HG03469 (cell line): ENCODE results near the gene KCNQ1.
"Not testable (repeated sequence)": the region's sequence is repeated elsewhere in the genome, so short reads cannot be mapped to it uniquely, and the experiment has no call there.

Experiments
- ATAC-seq: cut with Tn5 transposase; IDR thresholded peaks from one replicate; pipeline ENCODE4 v1.9.1; 2021; ENCODE audit warnings: mild to moderate bottlenecking, moderate library complexity, moderate number of reproducible peaks; ENCODE audit not compliant: unreplicated experiment

KCNQ1 gene

DNA sequence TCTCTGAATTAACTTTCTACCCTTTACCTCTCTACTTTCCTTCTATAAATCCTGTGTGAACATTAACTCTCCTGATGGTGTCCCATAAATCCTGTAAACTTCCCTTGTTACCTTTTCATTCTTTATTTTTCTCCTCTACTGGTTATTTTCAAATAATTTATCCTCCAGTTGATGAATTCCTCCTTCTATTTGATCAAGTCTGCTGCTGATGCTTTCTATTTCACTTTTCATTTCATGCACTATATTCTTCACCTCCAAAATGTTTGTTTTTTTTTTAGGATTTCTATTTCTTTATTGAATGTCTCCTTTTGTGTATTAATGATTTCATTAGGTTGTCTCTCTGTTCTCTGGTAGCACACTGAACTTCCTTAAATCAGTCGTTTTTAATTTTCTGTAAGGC lies 186.4 kb downstream of the KCNQ1 start:
- no peak for ATAC-seq

DNA sequence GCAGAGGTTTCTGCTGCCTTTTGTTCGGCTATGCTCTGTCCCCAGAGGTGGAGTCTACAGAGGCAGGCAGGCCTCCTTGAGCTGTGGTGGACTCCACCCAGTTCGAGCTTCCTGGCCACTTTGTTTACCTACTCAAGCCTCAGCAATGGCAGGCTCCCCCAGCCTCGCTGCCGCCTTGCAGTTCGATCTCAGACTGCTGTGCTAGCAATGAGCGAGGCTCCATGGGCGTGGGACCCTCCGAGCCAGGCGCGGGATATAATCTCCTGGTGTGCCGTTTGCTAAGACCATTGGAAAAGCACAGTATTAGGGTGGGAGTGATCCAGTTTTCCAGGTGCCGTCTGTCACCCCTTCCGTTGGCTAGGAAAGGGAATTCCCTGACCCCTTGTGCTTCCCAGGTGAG lies 195.0 kb downstream of the KCNQ1 start:
- not testable (repeated sequence) for ATAC-seq

DNA sequence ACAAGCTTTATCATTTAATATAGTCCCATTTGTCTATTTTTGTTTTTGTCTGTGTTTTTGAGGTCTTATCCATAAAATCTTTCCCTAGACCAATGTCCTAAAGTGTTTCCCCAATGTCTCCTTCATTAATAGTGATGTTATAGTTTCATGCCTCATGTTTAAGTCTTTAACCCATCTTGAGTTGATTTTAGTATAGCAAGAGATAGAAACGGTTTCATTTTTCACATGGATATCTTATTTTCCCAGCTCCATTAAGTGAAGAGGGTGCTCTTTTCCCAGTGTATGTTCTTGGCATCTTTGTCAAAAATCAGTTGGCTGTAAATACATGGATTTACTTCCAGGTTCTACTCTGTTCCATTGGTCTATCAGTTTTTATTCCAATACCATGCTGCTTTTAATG lies 196.8 kb downstream of the KCNQ1 start:
- no peak for ATAC-seq

DNA sequence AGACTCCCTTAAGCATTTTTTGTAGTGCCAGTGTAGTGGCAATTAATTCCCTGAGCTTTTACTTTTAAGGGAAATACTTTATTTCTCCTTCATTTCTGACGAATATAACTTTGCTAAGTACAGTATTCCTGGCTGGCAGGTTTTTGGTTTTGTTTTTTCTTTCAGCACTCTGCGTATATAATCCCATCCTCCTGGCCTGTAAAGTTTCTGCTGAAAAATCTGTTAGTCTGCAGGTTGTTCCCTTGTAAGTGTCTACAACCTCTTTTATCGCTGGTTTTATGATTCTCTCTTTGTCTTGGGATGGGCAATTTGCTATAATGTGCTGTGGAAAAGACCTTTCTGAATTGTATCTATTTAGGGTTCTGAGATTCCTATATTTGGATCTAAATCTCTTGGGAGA lies 198.9 kb downstream of the KCNQ1 start:
- ATAC-seq: no peak

DNA sequence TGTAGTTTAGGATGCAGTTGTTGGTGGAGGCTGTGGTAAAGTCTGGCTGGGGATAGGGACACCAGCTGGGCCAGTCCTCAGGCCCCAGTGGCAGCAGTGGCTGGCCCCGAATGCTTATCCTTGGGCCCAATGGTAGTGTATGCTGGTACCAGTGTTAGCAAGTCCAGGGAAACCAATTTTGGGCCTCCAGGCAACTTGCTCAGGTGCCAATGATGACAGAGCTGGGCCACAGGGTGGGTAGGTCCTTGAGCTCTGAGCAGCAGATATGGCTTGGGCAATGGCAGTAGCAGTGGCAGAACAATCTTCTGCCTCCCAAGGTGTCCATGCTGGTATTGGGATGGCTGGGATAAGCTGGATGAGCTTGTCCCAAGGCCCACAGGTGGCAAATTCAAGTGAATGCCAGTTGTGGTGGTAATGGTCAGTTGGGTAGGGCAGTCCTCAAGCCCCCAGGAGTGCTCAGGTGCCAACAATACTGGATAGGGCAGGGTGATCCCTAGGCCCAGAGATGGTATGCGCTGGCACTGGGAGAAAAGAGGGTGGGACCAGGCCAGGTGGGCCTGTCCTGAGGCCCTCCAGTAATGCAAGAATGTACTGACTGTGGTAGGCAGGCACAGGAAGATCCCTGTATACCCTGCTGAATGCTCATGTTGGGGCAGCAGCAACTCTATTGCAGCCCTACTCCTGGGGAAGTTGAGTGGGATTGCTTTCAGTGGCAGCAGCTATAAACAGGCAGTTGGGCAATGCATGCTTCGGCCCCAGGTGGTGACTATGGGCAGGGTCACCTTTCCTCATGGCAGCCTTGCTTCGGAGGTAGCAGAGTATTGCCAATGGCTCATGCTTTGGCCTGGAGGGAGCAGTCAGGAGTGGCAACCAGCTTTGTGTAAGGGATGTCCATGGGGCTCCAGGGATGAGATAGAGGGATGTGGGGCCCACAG lies 200.3 kb downstream of the KCNQ1 start:
- ATAC-seq: no peak

DNA sequence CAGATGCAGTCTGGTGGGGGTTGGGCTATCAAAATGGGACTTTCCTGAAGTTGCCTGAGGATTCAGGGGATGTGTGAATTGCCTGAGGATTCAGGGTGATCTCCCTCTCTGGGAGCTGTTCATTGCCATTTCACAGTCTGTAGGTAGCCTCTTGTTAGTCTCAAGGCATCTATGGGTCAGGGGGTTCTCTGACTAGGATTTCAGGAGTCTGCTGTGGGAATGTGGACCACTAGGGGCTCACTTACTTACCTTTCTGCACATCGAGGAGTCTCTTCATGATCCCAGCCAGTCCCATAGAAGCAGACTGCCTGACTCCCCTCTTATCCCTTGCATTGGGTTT lies 200.9 kb downstream of the KCNQ1 start:
- ATAC-seq: no peak

DNA sequence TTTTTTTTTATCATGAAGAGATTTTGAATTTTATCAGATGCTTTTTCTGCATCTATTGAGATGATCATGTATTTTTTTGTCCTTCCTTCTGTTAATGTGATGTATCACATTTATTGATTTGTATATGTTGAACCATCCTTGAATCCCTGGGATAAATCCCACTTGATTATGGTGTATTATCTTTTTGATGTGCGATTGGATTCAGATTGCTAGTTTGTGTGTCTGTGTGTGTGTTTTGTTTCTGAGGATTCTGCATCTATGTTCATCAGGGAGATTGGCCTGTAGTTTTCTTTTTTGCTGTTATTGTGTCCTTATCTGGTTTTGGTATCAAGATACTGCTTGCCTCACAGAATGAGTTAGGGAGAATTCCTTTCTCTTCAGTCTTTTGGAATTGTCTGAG lies 202.4 kb downstream of the KCNQ1 start:
- no peak for ATAC-seq

DNA sequence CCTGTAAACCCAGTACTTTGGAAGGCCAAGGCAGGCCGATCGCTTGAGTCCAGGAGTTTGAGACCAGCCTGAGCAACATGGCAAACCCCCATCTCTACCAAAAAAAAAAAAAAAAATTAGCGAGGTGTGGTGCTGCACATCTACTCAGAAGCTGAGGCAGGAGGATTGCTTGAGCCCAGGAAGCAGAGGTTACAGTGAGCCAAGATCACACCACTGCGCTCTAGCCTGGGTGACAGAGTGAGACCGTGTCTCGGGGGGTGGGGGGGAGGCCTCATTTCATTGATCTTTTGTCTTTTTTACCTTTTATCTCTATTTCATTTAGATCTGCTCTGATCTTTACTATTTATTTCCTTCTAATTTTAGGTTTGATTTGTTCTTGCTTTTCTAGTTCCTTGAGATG lies 203.1 kb downstream of the KCNQ1 start:
- no peak for ATAC-seq

DNA sequence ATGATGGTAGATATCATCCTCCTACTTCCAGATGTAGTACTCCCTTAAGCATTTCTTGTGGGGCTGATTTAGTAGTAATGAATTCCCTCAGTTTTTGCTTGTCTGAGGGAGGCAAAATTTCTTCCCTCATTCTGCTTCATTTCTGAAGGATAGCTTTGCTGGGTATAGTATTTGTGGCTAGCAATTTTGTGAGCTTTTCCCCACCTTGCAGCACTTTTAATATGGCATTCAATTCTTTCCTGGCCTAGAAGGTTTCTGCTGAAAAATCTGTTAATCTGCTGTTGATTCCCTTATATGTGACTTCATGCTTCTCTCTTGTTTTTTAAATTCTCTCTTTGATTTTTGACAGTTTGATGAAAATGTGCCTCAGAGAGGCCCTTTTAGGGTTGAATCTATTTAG lies 204.6 kb downstream of the KCNQ1 start:
- ATAC-seq: no peak

DNA sequence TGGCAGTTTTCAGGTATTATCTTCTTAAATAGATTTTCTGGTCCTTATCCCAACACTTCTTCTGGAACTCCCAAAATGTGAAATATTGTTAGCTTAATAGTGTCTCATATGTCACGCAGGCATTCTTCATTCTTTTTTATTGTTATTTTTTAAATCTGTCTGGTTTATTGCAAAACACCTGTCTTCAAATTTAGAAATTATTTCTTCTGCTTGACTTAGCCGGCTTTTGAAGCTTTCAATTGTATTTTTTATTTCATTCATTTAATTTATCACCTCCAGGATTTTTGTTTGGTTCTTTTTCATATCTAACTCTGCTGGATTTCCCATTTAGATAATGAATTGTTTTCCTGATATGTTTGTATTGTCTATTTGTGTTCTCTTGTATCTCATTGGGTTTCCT lies 205.0 kb downstream of the KCNQ1 start:
- ATAC-seq: no peak

DNA sequence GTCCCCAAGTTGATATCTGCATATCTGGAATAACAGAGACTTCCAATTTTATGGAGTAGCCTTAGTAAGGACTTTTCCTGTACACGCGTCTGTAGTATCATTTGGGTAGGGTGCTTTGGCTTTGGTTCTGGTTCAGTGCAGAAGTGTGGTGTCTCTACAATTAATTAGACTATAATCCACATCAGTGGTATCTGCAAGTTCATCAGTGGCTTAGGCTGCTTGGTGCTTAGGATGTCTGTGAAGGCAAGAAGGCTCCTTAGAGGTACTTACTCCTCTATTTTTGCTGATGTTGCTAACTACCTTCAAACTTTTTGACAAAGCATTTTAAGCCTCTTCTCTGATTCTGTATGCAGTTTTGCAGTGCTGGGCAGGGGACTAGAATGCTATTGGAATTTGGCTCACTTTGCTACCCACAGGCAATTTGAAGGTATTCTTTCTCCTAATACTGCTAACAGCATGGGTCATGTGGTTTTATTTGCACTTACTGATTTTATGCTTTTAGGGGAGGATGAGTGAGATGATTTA lies 205.6 kb downstream of the KCNQ1 start:
- no peak for ATAC-seq

DNA sequence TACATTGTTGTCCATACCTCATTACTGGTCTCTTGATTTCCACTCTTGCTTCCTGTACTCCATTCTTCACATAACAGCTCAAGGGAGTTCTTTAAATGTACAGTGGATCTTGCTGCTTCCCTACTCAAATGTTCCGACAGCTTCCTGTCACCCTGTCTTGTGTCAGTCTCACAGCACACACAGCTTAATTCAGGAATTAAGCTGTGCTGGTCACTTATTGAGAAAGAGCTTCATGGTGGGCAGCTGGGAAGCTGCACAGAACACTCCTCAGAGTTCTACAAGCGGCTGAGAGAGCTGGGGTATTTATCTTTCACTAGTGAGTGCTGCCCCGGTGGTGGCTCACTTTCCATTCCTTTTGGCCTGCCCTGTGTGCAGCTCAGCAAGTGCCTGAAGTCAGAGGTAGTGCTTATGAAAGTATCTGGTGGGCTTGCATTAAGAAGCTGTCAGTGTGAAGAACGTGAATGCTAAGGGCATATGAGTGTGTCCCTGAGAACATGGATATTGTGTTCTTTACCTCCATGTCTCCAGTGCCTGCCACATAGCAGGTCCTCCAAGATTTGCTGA lies 206.3 kb downstream of the KCNQ1 start:
- no peak for ATAC-seq

DNA sequence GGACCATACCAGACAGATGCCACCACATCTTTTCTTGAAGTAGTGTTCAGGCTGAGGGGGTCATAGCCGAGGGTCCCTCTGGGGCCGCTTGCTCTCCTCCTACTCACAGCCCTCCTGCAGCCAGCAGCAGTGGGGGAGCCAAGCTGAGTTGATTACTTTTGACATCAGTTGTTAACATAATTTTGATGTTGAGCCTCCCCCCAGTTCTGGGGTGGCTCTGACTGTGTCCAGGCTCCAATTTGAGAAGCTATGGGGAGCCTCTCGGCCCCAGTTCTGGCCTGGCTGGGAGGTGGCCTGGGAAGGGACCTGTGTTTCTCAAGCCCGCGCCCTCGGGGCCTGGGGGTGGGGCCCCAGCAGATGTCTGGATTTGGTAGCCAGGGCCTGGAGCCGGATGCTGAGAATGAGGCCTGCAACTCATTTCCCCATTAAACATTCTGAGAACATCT lies 207.0 kb downstream of the KCNQ1 start:
- no peak for ATAC-seq

DNA sequence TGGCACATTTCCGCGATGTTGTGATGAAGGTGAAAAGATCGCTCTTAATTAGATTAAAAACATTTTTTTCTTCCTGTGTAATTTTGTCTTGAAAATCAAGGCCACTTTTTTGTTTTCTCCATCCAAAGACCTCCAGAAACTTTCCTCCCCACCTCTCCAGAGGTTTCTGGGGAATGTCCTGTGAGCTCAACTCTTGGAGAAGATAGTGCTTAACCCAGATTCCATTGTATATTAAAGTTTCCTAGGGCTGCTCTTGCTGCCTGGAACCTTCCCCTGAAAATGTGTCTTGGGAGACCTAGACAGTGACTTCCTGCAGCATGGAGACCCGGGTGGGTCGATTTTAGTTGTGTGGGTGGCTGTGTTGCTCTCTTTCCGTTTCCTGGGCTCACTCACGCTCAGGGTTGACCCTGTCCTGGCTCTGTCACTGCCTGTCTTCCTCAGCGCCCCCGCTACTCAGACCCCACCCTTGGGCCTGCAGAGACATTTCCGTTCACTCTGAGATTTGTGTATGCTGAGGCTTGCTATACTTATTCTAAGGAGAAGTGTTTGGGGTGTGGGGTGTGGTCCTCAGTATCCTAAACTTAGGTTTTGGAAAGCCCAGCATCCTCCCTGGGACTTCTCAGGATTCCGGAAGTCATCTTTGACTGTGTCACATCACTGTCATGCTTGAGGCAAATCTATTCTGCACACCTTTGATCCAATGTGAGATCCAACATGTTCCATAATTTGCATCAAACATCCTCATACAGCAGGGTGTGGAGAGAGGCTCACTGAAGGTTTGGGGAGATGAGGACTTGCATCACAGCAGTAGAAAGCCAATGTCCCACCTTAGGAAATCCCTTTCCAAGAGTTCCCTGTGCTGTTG lies 207.8 kb downstream of the KCNQ1 start:
- no peak for ATAC-seq

DNA sequence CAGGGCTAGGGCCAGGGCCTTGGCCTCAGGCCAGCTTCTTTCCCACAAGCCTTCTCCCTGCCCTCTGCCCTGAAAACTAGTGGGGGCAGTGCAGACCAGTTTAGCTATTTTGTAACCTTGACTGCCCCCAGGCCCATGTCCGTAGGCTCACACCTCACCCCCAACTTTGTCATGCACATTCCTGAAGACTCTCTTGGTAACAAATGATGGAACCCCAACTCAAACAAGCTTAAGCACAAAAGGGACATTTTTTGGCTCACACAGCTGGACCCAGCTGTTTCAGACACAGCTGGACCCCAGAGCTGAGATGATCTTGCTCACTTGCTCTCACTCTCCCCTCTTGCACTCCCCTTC lies 208.4 kb downstream of the KCNQ1 start:
- no peak for ATAC-seq

DNA sequence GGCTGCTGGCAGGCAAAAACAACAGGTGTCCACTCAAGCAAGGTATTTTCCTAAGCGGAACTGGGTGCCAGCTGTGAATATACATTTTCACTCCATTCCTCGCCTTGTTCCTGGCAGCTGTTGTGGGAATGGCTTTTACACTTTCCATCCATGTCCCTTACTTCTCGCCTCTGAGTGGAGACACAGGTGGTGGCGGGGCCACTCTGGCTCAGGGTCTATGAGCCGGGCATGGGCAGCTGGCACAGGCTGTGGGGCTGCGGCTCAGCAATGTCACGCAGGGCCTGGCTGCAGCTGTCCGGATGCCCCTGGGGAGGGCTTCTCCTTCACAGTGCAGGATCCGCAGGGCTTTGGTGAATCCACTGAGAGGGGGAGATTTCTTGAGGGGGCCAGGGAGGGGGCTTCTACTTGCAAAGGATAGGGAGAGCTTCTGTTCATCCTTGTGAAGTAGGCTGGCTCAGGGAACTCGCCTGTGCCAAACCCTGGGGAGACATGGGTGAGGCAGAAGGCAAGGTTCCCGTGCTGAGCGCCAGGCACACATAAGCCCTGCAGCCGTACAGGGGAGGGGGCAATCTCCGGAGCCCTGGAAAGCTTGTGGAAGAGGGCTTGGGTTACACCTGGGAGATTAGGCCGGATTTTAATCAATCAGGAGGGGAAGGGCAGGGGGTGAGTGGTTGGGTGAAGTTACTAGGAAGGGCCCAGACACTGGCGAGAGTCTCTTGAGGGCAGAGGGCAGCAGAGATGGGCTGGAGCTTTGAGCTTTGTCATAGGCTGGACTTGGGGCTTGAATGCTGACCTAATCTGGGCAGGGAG lies 209.3 kb downstream of the KCNQ1 start:
- ATAC-seq: no peak

DNA sequence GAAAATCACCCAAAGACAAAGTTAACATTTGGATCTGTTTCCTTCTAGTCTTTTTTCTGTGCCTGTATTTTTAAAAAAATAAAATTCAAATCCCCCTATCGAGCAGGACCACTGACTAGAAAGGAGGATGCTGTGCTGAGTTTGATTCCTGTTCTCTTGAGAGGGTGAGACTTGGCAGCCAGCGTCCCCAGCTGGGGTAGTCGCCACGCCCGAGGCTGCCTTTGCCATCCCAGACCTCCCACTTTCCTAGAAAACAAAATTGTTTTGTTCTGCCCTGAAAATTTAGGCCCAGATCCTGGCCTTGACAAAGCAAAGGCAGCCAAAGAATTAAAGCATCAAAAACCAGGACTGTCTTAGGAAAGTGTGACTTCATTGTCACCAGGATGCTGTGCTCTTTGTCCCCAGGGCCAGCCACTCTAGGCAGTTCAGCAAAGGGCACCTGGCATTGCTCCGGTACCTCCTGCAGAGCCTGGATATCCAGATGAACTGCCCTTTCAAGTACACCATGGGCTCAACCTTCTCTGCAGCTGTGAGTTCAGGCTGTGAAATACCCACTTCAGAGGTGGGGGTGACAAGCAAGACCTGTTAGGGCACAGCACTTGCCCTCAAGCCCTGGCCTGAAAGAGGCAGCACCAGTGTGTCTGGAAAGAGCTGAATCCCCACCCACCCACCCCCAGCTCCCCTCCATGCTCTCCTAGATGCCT lies 210.4 kb downstream of the KCNQ1 start:
- ATAC-seq: no peak

DNA sequence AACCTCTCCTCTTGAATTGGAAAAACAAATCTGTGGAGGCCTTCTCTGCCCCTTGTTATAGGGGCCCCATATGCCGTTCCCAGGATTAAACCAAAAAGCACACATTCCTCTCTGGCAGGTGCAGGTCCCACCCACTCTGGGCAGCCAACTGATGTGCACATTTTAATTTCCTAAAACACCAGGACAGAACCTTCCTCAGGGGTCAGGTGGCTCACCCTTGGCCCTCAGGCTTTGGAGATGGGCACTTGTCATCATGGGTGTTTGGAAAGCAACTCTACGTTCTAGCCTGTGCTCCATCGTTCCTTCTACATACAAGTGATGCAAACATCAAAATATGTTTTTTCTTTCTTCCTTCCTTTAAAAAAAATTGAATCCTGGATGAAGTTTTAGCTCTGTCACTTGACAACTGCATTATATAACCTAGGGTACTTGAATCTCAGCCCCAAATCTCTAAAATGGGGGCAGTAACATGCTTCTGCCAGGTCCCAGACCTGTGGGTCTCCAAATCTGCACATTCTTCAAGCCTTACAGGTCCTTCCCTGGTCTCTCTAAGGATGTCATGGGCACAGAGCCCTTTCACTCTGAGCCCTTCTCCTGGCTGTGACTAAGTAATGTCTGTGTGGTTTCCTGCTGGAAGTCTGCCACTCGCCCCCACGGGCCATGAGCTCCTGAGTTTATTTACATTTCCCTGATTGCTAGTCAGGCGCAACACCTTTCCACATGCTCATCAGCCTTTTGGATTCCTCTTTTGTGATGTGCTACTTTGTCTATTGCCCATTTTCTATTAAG lies 211.2 kb downstream of the KCNQ1 start:
- ATAC-seq: no peak

DNA sequence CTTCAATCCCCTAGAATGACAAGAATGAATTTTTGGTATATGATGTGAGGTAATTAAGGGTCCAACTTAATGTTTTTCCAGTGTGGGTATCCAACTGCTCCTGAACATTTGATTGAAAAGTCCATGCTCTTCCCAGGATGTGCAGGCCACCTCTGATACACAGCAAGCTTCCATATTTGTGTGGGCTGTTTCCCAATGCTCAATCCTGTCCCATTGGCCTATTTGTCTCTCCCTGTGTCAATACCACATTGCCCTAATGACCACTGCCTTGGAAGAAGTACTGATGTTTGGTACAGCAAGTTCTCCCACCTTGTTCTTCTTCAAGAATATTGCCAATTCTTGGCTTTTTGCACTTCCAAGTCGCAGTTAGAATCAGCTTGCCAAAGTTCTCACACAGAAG lies 212.1 kb downstream of the KCNQ1 start:
- no peak for ATAC-seq
